Spinal cord (tissue), 10 donors: Measurements from ENCODE around the gene ZKSCAN7. TPM values are rescaled to one million over a fixed set of nuclear protein-coding genes. Genes with fewer than 3 reads are reported as not detected.
"Not testable (repeated sequence)": the region's sequence is repeated elsewhere in the genome, so short reads cannot be mapped to it uniquely, and the experiment has no call there.

Source experiments
- DNase-seq, 6 donors: peaks; one replicate each; pipeline versions ENCODE4 v3.0.0 to v3.0.0-alpha.2; 2013 to 2015; ENCODE audit warnings: low spot score in 6 of 6, low read depth in 4 of 6
- H3K27ac ChIP-seq: one replicate; pipeline ENCODE4 v1.5.1; 2013; ENCODE audit warnings: low read depth, low read length, control low read depth
- H3K27me3 ChIP-seq: one replicate; pipeline ENCODE4 v1.6.1; 2013; ENCODE audit warnings: low read length; ENCODE audit not compliant: control insufficient read depth, insufficient read depth
- H3K36me3 ChIP-seq: one replicate; pipeline ENCODE4 v1.6.1; 2013; ENCODE audit warnings: low read length; ENCODE audit not compliant: control insufficient read depth, insufficient read depth
- H3K4me1 ChIP-seq: one replicate; pipeline ENCODE4 v1.6.1; 2013; ENCODE audit warnings: low read length; ENCODE audit not compliant: control insufficient read depth, insufficient read depth
- H3K4me3 ChIP-seq: one replicate; pipeline ENCODE4 v1.5.1; 2013; ENCODE audit warnings: low read depth, low read length, control low read depth
- H3K9me3 ChIP-seq: one replicate; pipeline ENCODE4 v1.6.1; 2013; ENCODE audit warnings: low read length; ENCODE audit not compliant: control insufficient read depth, insufficient read depth
- WGBS: methylation state at CpG from one replicate; pipeline ENCODE4 v1.1.5; 2013; ENCODE audit warnings: missing lambda C conversion rate; ENCODE audit not compliant: insufficient coverage; 5-methylcytosine and 5-hydroxymethylcytosine counted together
- polyA plus RNA-seq, 2 donors: library from polyadenylated mRNA; unstranded; fragments of 120-200 nt; gene quantifications; one replicate each; pipeline ENCODE4 v1.2.1, GENCODE V29; 2013; ENCODE audit not compliant: insufficient read length in 2 of 2
- total RNA-seq, 2 donors: library from RNA; depleted of rRNA in 1 of 2; stranded (reverse); fragments of 120-200 nt in 1 of 2; fragments of >200 nt in 1 of 2; gene quantifications; one replicate each; pipeline versions ENCODE4 v1.2.3 to v1.2.4, GENCODE V29; 2013 to 2014
- donor health status: healthy.

The ZKSCAN7 gene
- total and polyA plus RNA-seq, 4 donors, result 9.6 to 16.5 (median 13.1) TPM

GRCh38 chr3:44521721-44522120 lies 33.3 kb upstream of the ZKSCAN7 start:
- Histone ChIP-seq H3K27ac (no peak overlapping the region), H3K27me3 (peaks cover 2% of the 10 kb centered on the region), H3K4me1 (no peaks in the 10 kb centered on the region), H3K4me3 (no peak overlapping the region), H3K9me3 (no peaks in the 10 kb centered on the region), H3K36me3 (no peaks in the 10 kb centered on the region)
- no peak for DNase-seq
- no CpG with 5 or more reads among the region's 3 CpGs for WGBS

GRCh38 chr3:44522494-44522933 lies 32.5 kb upstream of the ZKSCAN7 start:
- peaks cover 2% of the 10 kb centered on the region for H3K27me3 ChIP-seq
- no peaks in the 10 kb centered on the region for H3K4me1 ChIP-seq
- H3K36me3 ChIP-seq, result no peaks in the 10 kb centered on the region
- H3K4me3 ChIP-seq, result no peak overlapping the region
- H3K9me3 ChIP-seq, result no peaks in the 10 kb centered on the region
- no peak for DNase-seq
- no peak overlapping the region for H3K27ac ChIP-seq
- WGBS, result 56% methylated on average over 7 of the region's 7 CpGs

- Histone ChIP-seq H3K9me3 (no peaks in the 10 kb centered on the region), H3K4me3 (no peak overlapping the region), H3K27me3 (peaks cover 10% of the 10 kb centered on the region), H3K36me3 (no peaks in the 10 kb centered on the region), H3K27ac (no peak overlapping the region), H3K4me1 (no peaks in the 10 kb centered on the region)
- DNase-seq, result no peak
- 81% methylated on average over 3 of the region's 5 CpGs for WGBS
These were observed 29.9 kb upstream of the ZKSCAN7 start for GRCh38 chr3:44525060-44525459.

- no peak overlapping the region for H3K27ac ChIP-seq
- H3K36me3 ChIP-seq, result no peaks in the 10 kb centered on the region
- DNase-seq, result no peak
- no peaks in the 10 kb centered on the region for H3K4me1 ChIP-seq
- H3K4me3 ChIP-seq, result no peak overlapping the region
- H3K27me3 ChIP-seq, result peaks cover 8% of the 10 kb centered on the region
- no CpG with 5 or more reads among the region's 1 CpG for WGBS
- H3K9me3 ChIP-seq, result no peaks in the 10 kb centered on the region
These were observed 25.1 kb upstream of the ZKSCAN7 start for GRCh38 chr3:44529927-44530326.

GRCh38 chr3:44530911-44531310 lies 24.1 kb upstream of the ZKSCAN7 start:
- no peaks in the 10 kb centered on the region for H3K4me1 ChIP-seq
- DNase-seq, result no peak
- peaks cover 8% of the 10 kb centered on the region for H3K27me3 ChIP-seq
- WGBS, result 43% methylated on average over 1 of the region's 2 CpGs
- H3K36me3 ChIP-seq, result no peaks in the 10 kb centered on the region
- no peaks in the 10 kb centered on the region for H3K9me3 ChIP-seq
- H3K27ac ChIP-seq, result no peak overlapping the region
- no peak overlapping the region for H3K4me3 ChIP-seq

GRCh38 chr3:44534659-44535058 lies 20.3 kb upstream of the ZKSCAN7 start:
- not testable (repeated sequence) for H3K4me3 ChIP-seq, H3K4me1 ChIP-seq, DNase-seq, H3K27me3 ChIP-seq, H3K9me3 ChIP-seq, H3K36me3 ChIP-seq, H3K27ac ChIP-seq
- 26% methylated on average over 2 of the region's 4 CpGs for WGBS

- Histone ChIP-seq H3K27me3 (peaks cover 10% of the 10 kb centered on the region), H3K4me3 (no peak overlapping the region), H3K9me3 (no peaks in the 10 kb centered on the region), H3K27ac (no peak overlapping the region), H3K36me3 (no peaks in the 10 kb centered on the region), H3K4me1 (no peaks in the 10 kb centered on the region)
- DNase-seq, result peak in 1 of 6 donors; percentile 8
- WGBS, result 0% methylated on average over 1 of the region's 1 CpG
These were observed 19.6 kb upstream of the ZKSCAN7 start for GRCh38 chr3:44535364-44535763.

- not testable (repeated sequence) for DNase-seq, H3K27me3 ChIP-seq, H3K9me3 ChIP-seq, H3K27ac ChIP-seq, H3K4me1 ChIP-seq, H3K36me3 ChIP-seq, H3K4me3 ChIP-seq
- no CpG with 5 or more reads among the region's 1 CpG for whole genome bisulfite sequencing
These were observed 10.2 kb upstream of the ZKSCAN7 start for GRCh38 chr3:44544811-44545210.

- Histone ChIP-seq H3K27me3 (peaks cover 4% of the 10 kb centered on the region), H3K9me3 (no peaks in the 10 kb centered on the region), H3K27ac (peak overlapping the region; percentile 67), H3K4me1 (peaks cover 9% of the 10 kb centered on the region), H3K4me3 (peak overlapping the region; percentile 82), H3K36me3 (peaks cover 21% of the 10 kb centered on the region)
- WGBS, result 0% methylated on average over 2 of the region's 5 CpGs
- peak in 5 of 6 donors; percentile 2 to 64 (median 31) for DNase-seq
These were observed 730 bp downstream of the ZKSCAN7 start for GRCh38 chr3:44555723-44556122.

GRCh38 chr3:44557074-44557473 lies 2.1 kb downstream of the ZKSCAN7 start:
- Histone ChIP-seq H3K27me3 (no peaks in the 10 kb centered on the region), H3K9me3 (peaks cover 1% of the 10 kb centered on the region), H3K27ac (no peak overlapping the region), H3K36me3 (peaks cover 27% of the 10 kb centered on the region), H3K4me3 (no peak overlapping the region), H3K4me1 (peaks cover 9% of the 10 kb centered on the region)
- DNase-seq, result no peak
- WGBS, result over 99% methylated on average over 9 of the region's 9 CpGs
